ENCODE results near the gene CFAP210. TPM values are rescaled to one million over a fixed set of nuclear protein-coding genes. Genes with fewer than 3 reads are reported as not detected.
"Not testable (repeated sequence)": the region's sequence is repeated elsewhere in the genome, so short reads cannot be mapped to it uniquely, and the experiment has no call there.

The CFAP210 gene
- total RNA-seq, 1 donor = 0.09 TPM

- no peak for TF ChIP-seq CTCF (IDR thresholded peaks at IDR 0.05; ENCODE audit: insufficient read depth, low read length)
- DNase-seq (ENCODE audit: low read depth) = peak; percentile 88
- no peak overlapping the region for H3K4me3 ChIP-seq (ENCODE audit: low read depth, low read length)
Observed at GRCh38 chr2:169705927-169706326, 11.7 kb upstream of the CFAP210 start.

- TF ChIP-seq CTCF (IDR thresholded peaks at IDR 0.05; ENCODE audit: insufficient read depth, low read length) = no peak
- peak; percentile 42 for DNase-seq (ENCODE audit: low read depth)
- no peak overlapping the region for H3K4me3 ChIP-seq (ENCODE audit: low read depth, low read length)
Observed at GRCh38 chr2:169704160-169704708, 10.0 kb upstream of the CFAP210 start.

GRCh38 chr2:169702996-169703395 lies 8.8 kb upstream of the CFAP210 start:
- TF ChIP-seq CTCF (IDR thresholded peaks at IDR 0.05; ENCODE audit: insufficient read depth, low read length) = no peak
- DNase-seq (ENCODE audit: low read depth) = peak; percentile 16
- no peak overlapping the region for H3K4me3 ChIP-seq (ENCODE audit: low read depth, low read length)

GRCh38 chr2:169699173-169699572 lies 5.0 kb upstream of the CFAP210 start:
- H3K4me3 ChIP-seq (ENCODE audit: low read depth, low read length); DNase-seq (ENCODE audit: low read depth): not testable (repeated sequence)

- TF ChIP-seq CTCF (IDR thresholded peaks at IDR 0.05; ENCODE audit: insufficient read depth, low read length) = no peak
Observed at GRCh38 chr2:169696381-169696780, 2.2 kb upstream of the CFAP210 start.

GRCh38 chr2:169694894-169695260 lies 672 bp upstream of the CFAP210 start:
- no peak for DNase-seq (ENCODE audit: low read depth)
- H3K4me3 ChIP-seq (ENCODE audit: low read depth, low read length) = peak overlapping the region; percentile 94
- TF ChIP-seq CTCF (IDR thresholded peaks at IDR 0.05; ENCODE audit: insufficient read depth, low read length) = no peak

More at GRCh38 chr2:169696381-169696780, 2.2 kb upstream of the CFAP210 start:
- DNase-seq (ENCODE audit: low read depth) = no peak
- H3K4me3 ChIP-seq (ENCODE audit: low read depth, low read length) = no peak overlapping the region

GRCh38 chr2:169693360-169693759 lies 845 bp downstream of the CFAP210 start:
- TF ChIP-seq CTCF (IDR thresholded peaks at IDR 0.05; ENCODE audit: insufficient read depth, low read length) = no peak
- DNase-seq (ENCODE audit: low read depth) = no peak

More at GRCh38 chr2:169693360-169693759, 845 bp downstream of the CFAP210 start:
- no peak overlapping the region for H3K4me3 ChIP-seq (ENCODE audit: low read depth, low read length)
